ENCODE measurements around the gene GPR65. TPM values are rescaled to one million over a fixed set of nuclear protein-coding genes. Genes with fewer than 3 reads are reported as not detected.

GPR65 gene
- total and polyA plus RNA-seq, 9 of the 15 experiments (the other 6 are each of a cell fraction or from before 2014, with no cell fraction given), result 0.03 to 0.11 (median 0.04) TPM; not detected in 6

DNA sequence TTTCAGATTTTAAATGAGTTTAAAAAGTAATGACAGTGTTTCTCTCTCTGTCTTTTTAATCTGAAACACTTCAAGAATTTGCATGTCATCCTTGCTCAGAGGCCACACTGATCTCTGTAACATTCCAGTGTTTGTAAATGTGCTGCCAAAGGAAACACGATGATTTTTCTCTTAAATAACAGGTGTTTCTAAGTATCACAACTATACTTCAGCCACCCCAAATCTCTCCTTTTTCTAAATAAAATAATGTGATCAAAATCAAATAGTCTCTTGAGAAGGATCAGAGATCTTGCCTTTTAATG lies 8.7 kb upstream of the GPR65 start:
- intact Hi-C loops (cut with micrococcal nuclease) (no loop called here), in situ Hi-C loops (cut with MboI) (loop anchor here (25.0 kb wide), 1 partner anchor 566 kb away; the partner anchor contains the start of genes PTPN21 and ZC3H14)
- H4K20me1 ChIP-seq (replicated peaks; ENCODE audit: control insufficient read depth, insufficient read depth, low read length), result no peaks in the 10 kb centered on the region
- no peak for DNase-seq (ENCODE audit: extremely low read depth in 1 of 4, low spot score in 3 of 4)
- BruUV-seq (replicated peaks), result no TSS peak
- peak overlapping the region; percentile 87 for H2AFZ ChIP-seq (ENCODE audit: low read depth, low read length)
- peaks cover 15 to 39% of the 10 kb centered on the region in 2 experiments for H3K4me1 ChIP-seq (replicated peaks in 1 of 2; ENCODE audit: control insufficient read depth in 2 of 2, insufficient read depth in 2 of 2, low read length in 2 of 2)
- 0% methylated on average over 1 of the region's 1 CpG for WGBS (ENCODE audit: insufficient coverage, low coverage, missing lambda C conversion rate)
- H3K79me2 ChIP-seq (ENCODE audit: control insufficient read depth, insufficient read depth, low read length), result no peaks in the 10 kb centered on the region; the same call in 2 of the 3 replicates
- H3K4me2 ChIP-seq (ENCODE audit: insufficient read depth, low read length), result peak overlapping the region; percentile 43
- TF ChIP-seq DPF2 (IDR thresholded peaks at IDR 0.05) (peak; percentile 3; the same call in 1 of the 2 replicates), GTF2A2 (tag; IDR thresholded peaks at IDR 0.05) (no peak), ZNF589 (CRISPR knock-in tag; IDR thresholded peaks at IDR 0.05; ENCODE audit: low read depth) (peak; percentile 6; the same call in 1 of the 2 replicates), BRD9 (IDR thresholded peaks at IDR 0.05; ENCODE audit: low read depth, partially characterized antibody) (no peak), ZNF175 (CRISPR knock-in tag; IDR thresholded peaks at IDR 0.05; ENCODE audit: low read depth) (0 out of 2 replicates have a peak, but pooled peaks have one; percentile 9), ZNF644 (tag; IDR thresholded peaks at IDR 0.05; ENCODE audit: low read depth) (0 out of 2 replicates have a peak, but pooled peaks have one; percentile 12), MAFG (tag; conservative IDR thresholded peaks at IDR 0.05) (peak; percentile 52), L3MBTL2 (IDR thresholded peaks at IDR 0.05) (no peak), NFE2 (IDR thresholded peaks at IDR 0.05; ENCODE audit: low read depth) (peak; percentile 64), C11orf30 (IDR thresholded peaks at IDR 0.05; ENCODE audit: low read depth) (peak; percentile 20; the same call in 1 of the 2 replicates), KAT2B (IDR thresholded peaks at IDR 0.05; ENCODE audit: low read depth, low read length) (no peak), LCOR (CRISPR knock-in tag; IDR thresholded peaks at IDR 0.05) (no peak), SMAD1 (IDR thresholded peaks at IDR 0.05; ENCODE audit: low read depth, low read length, partially characterized antibody) (no peak)
- TF ChIP-seq, protein P1, sequence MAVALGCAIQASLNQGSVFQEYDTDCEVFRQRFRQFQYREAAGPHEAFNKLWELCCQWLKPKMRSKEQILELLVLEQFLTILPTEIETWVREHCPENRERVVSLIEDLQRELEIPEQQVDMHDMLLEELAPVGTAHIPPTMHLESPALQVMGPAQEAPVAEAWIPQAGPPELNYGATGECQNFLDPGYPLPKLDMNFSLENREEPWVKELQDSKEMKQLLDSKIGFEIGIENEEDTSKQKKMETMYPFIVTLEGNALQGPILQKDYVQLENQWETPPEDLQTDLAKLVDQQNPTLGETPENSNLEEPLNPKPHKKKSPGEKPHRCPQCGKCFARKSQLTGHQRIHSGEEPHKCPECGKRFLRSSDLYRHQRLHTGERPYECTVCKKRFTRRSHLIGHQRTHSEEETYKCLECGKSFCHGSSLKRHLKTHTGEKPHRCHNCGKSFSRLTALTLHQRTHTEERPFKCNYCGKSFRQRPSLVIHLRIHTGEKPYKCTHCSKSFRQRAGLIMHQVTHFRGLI (CRISPR knock-in tag; IDR thresholded peaks at IDR 0.05), result no peak
- no peak overlapping the region for H3K4me3 ChIP-seq
- no peaks in the 10 kb centered on the region for H3K9me3 ChIP-seq (replicated peaks; ENCODE audit: control insufficient read depth, insufficient read depth, low read depth, low read length)
- H3K27me3 ChIP-seq (ENCODE audit: control insufficient read depth in 2 of 2, insufficient read depth in 2 of 2, low read length in 2 of 2), result no peaks in the 10 kb centered on the region
- peak overlapping the region in 1 of 2 experiments; percentile 31; a peak in 2 of 4 replicates for H3K9ac ChIP-seq (ENCODE audit: insufficient read depth in 1 of 2, low read depth in 2 of 2, low read length in 2 of 2)
- peak overlapping the region; percentile 84 for H3K27ac ChIP-seq (ENCODE audit: extremely low read depth, low read depth, low read length)
- no peaks in the 10 kb centered on the region for H3K9me1 ChIP-seq (ENCODE audit: control insufficient read depth, insufficient read depth, low read length)
- ATAC-seq, result no peak
- H3K36me3 ChIP-seq (ENCODE audit: control insufficient read depth, insufficient read depth, low read length), result no peaks in the 10 kb centered on the region
- ChIA-PET POLR2A (no interaction called here), CTCF (ENCODE audit: low intra/inter-chr PET ratio) (no interaction called here)
- no peak for FAIRE-seq

Data from K562 (cell line).